D721Med (cell line): ENCODE data around the gene TMEM123.

Source experiments
- DNase-seq: peaks from one replicate; pipeline ENCODE4 v3.0.0; 2011; ENCODE audit warnings: low spot score; ENCODE audit not compliant: insufficient read length
- FAIRE-seq: peaks from 2 replicates; lab custom pipeline; 2011; peaks lifted over from hg19 to GRCh38; lab: Jason Lieb, UNC
- TF ChIP-seq, protein P1 (sequence below): IDR thresholded peaks from 2 replicates; pipeline ENCODE4 v1.5.1; 2012; ENCODE audit warnings: mild to moderate bottlenecking, control low read depth; ENCODE audit not compliant: insufficient read depth; ENCODE audit errors: missing control alignments

TMEM123 gene

DNA sequence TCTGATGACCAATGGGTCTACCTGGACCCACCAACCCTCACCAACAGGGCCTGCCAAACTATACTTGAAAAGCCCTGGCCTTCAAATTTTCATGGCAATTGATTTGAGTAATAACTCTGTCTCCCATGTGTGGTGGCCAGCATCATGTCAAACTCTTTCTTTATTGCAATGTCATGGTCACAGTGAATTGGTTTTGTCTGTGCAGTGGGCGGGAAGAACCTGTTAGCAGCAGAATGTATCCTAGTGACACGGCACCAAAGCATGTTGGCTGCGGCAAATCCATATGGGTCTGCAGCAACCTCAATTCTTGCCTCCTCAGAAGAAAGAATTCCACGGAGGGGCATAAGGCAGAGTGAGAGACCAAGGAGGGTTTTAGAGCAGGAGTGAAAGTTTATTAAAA is 19.6 kb upstream of the TMEM123 start:
- no peak for FAIRE-seq
- TF ChIP-seq, protein P1, sequence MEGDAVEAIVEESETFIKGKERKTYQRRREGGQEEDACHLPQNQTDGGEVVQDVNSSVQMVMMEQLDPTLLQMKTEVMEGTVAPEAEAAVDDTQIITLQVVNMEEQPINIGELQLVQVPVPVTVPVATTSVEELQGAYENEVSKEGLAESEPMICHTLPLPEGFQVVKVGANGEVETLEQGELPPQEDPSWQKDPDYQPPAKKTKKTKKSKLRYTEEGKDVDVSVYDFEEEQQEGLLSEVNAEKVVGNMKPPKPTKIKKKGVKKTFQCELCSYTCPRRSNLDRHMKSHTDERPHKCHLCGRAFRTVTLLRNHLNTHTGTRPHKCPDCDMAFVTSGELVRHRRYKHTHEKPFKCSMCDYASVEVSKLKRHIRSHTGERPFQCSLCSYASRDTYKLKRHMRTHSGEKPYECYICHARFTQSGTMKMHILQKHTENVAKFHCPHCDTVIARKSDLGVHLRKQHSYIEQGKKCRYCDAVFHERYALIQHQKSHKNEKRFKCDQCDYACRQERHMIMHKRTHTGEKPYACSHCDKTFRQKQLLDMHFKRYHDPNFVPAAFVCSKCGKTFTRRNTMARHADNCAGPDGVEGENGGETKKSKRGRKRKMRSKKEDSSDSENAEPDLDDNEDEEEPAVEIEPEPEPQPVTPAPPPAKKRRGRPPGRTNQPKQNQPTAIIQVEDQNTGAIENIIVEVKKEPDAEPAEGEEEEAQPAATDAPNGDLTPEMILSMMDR: no peak
- DNase-seq: no peak

DNA sequence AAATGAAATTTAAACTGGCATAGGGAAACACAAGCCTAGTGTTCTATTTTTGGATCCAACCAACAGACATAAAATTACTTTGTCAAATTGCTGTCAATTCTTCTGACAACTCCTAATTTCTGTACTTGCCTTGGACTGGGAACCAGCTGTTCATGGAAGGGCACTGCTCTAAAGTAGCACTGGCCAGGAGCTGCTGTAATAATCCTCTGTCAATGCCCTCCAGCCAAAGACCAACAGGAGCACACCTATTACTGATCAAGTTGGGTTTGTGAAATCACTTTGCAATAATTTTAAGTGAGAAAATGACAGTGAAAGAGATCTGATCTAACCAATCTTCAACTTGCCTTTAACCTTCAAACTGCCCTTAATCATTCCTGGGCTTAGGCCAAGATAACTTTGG is 18.9 kb upstream of the TMEM123 start:
- no peak for FAIRE-seq
- no peak for DNase-seq
- TF ChIP-seq, protein P1: no peak

DNA sequence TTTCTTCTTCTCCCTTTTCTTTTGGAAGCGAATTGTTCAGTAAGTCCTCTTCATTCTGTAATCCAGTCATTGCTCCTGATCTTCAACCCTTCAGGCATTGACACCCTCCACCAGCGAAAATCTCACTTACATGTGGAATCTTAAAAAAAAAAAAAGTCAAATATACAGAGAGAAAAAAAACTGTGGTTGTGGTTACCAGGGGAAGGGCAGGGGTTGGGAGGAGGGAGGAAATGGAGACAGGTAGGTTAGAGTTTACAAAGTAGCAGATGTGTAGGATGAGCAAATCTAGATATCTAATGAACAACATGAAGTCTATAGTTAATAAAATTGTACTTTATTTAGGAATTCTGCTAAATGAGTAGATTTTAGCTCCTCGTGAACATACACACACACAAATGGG is 17.7 kb upstream of the TMEM123 start:
- TF ChIP-seq, protein P1: no peak
- no peak for DNase-seq
- FAIRE-seq: no peak

DNA sequence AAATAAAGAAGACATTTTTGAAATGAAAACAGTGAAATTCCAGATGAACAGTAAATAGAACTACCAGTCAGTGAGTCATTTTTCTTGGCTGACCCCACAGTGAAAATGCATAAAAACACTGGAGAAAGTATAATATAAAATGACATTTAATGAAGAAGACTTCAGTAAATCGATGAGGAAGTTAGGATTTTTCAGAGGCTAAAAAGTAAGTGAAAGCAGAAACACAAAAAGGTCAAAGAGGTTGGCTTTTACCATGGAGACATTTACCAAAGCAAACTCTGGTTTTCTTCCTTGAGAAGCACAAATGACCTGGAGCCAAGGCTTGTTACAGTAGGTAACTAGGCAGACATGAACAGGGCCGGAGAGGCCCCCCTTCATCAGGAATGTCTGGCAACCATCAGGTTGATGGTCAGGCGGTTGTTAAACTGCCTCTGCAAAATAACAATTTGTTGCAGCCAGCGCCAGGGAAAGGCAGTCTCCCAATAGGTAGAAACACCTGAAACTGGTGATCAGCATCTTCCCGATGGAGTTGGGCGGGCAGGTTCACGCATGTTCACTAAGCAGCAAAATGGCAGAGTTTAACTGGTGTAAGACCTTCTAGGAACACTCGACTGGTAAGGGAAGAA is 16.7 kb upstream of the TMEM123 start:
- DNase-seq (no peak), FAIRE-seq (no peak)
- TF ChIP-seq, protein P1: no peak

DNA sequence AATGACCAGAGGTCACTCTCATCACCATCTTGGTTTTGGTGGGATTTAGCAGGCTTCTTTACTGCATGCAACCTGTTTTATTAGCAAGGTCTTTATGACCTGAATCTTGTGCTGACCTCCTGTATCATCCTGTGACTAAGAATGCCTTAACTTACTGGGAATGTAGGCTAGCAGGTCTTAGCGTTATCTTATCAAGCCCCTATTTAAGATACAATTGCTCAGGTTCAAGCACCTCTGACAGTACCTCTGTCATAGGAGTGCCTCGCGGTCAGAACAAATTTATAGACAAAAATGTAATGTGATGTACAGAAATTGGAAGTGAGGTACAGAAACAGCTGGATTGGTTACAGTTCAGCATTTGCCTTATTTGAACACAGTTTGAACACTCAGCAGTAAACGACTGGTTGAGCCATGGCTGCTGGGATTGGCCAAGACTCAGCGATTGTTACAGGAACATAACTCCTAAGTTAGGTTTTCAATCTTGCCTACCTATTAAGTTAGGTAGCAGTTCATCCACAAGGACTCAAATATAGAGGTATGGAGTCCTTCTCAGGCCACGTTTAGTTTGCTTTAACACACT is 16.1 kb upstream of the TMEM123 start:
- TF ChIP-seq, protein P1: no peak
- FAIRE-seq (no peak), DNase-seq (no peak)

DNA sequence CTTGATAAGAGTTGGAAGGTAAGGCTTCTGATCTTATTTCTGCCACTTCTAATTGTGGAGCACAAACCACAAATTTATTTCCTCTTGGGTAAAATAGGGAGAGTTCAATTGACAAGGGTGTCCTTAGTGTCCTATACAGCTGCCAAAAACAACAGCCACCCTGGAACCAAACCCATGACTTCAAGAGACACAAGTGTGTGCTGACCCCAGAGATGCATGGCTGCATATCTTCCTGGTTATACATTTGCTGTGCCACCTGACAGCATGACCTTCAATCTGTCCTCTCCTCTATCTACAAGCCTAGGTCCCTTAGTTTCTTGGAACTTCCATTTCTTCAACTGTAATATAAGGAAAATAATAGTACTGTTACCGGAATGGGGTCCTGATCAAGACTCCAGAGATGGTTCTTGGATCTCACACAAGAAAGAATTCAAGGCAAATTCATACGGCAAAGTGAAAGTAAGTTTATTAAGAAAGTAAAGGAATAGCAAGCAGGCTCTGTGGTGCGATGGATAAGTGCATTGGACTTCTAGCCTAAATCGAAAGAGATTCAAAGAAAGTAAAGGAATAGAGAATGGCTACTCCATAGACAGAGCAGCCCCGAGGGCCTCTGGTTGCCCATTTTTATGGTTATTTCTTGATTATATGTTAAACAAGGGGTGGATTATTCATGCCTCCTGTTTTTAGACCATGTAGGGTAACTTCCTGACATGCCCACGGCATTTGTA is 15.5 kb upstream of the TMEM123 start:
- FAIRE-seq (no peak), DNase-seq (no peak)
- TF ChIP-seq, protein P1: no peak

DNA sequence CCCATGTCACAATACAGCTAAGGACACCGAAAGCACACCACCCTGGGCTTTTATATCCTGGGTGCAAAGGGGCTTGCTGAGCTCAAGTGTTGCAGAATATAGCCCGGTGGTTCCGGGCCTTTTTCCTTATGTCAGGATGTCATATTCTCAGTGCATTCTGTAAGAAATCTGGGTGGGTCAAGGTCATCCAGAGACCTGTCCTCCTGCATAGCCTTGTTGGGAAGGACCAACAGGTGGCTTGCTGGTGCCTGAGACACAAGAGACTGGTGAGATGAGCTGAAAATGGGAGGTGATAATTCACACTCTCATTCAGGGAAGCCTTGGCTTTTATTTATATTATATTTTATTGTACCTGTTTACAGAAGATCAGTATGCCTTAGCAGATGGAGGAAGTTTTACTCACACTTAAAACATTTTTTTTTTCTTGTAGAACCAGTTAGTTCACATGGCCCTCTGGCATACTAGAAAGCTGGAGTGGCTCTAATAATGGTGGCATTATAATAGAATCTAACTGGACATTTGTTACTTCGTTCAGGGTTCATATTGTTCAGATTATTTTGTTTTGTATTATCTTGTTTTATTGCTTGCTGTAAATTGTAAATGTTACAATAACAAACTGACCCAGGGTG is 14.6 kb upstream of the TMEM123 start:
- FAIRE-seq: no peak
- TF ChIP-seq, protein P1: no peak
- no peak for DNase-seq
